Stomach smooth muscle (tissue), 2 donors: ENCODE measurements around the gene DPY19L2.
A peak's percentile ranks its signal among the peaks of the same experiment; 100 is the strongest.
"Not testable (repeated sequence)": the region's sequence is repeated elsewhere in the genome, so short reads cannot be mapped to it uniquely, and the experiment has no call there.

Experiments
- H3K27ac ChIP-seq: one replicate; pipeline ENCODE4 v1.7.0; 2013; ENCODE audit warnings: mild to moderate bottlenecking, low read length, inconsistent platforms
- H3K27me3 ChIP-seq, 2 donors: one replicate each; pipeline ENCODE4 v1.7.0; 2013; ENCODE audit warnings: low read length in 2 of 2; ENCODE audit not compliant: insufficient read depth in 2 of 2, control insufficient read depth in 1 of 2
- H3K36me3 ChIP-seq, 2 donors: one replicate each; pipeline ENCODE4 v1.7.0; 2013; ENCODE audit warnings: low read length in 2 of 2; ENCODE audit not compliant: control insufficient read depth in 2 of 2, insufficient read depth in 2 of 2
- H3K4me1 ChIP-seq: one replicate; pipeline ENCODE4 v1.7.0; 2013; ENCODE audit warnings: low read length; ENCODE audit not compliant: control insufficient read depth, insufficient read depth
- H3K4me3 ChIP-seq, 2 donors: one replicate each; pipeline ENCODE4 v1.7.0; 2013; ENCODE audit warnings: low read length in 2 of 2
- H3K9ac ChIP-seq, 2 donors: one replicate each; pipeline ENCODE4 v1.7.0; 2013; ENCODE audit warnings: low read length in 2 of 2, mild to moderate bottlenecking in 1 of 2
- H3K9me3 ChIP-seq, 2 donors: one replicate each; pipeline ENCODE4 v1.7.0; 2013; ENCODE audit warnings: low read length in 2 of 2; ENCODE audit not compliant: control insufficient read depth in 2 of 2
- donor health status: healthy.
- donor health status: Pancreatic carcinoma.

DPY19L2 gene

DNA sequence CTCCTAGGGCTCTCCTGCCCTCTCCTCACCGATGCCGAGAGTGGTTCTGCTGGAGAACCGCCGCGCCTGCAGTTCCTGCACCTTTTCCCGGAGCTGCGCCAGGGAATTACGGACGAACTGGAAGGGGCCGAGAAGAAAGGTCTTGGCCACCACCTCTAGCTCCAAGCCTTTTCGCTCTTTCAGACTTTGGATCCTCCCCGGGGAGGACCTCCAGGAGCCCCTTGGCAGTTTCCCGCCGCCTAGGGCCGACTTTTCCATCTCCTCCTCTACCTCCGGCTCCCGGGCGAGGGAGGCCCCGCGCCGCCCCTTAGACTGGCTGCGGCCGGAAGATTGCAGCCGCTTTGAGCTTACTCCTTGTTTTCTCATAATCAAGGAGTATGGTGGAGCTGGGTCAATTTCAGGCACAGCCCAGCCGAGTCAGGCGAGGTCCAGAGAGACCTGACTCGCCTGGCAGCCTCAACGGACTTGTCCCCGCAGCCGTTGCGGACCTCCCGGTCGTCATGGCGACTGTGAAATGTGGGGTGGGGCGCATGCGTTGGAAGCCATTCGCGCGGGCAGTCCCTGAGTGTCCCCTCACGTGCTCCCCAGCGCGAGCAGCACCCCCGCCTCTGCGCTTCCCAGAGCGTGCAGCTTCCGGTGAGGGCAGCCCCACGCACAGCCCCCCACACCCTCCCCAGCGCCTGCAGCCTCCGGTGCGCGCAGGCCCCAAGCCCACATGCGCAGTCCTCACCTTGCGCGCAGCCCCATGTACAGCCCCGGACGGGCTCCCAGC lies at the start of gene DPY19L2:
DPY19L2 (minus strand) TSS at position 466 of the 772 bp plus-strand sequence; CDS start at position 366, 100 bp downstream.
- no peaks in the 10 kb centered on the region for H3K27me3 ChIP-seq
- H3K36me3 ChIP-seq = no peaks in the 10 kb centered on the region
- no peaks in the 10 kb centered on the region for H3K9me3 ChIP-seq
- peak within 1 kb of the TSS; percentile 84 for H3K27ac ChIP-seq
- H3K9ac ChIP-seq = peak within 1 kb of the TSS; percentile 72 to 75
- H3K4me3 ChIP-seq = peak within 1 kb of the TSS; percentile 80 to 88
- no peaks in the 10 kb centered on the region for H3K4me1 ChIP-seq

DNA sequence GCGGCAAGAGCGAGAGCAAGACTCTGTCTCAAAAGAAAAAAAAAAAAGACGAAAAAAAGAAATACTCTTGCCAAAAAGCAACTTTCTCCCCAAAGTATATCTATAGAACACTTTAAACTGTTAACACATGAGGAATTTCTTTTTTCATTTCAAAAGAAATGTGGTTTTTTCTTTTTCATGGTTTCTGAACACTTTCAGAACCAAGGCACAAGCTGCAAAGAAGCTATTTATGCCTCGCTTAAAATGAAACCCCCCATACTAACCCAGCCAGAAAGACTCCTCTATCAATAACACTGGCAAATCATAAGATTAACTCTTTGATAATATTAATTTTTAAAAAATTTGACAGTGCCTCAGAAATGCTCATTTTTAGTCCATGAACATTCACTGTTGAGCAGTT lies 48.6 kb upstream of the DPY19L2 start:
- H3K36me3 ChIP-seq, H3K4me1 ChIP-seq, H3K9ac ChIP-seq, H3K4me3 ChIP-seq, H3K27ac ChIP-seq, H3K27me3 ChIP-seq, H3K9me3 ChIP-seq: not testable (repeated sequence)

GRCh38 chr12:63715107-63715625 lies 46.9 kb upstream of the DPY19L2 start:
- not testable (repeated sequence) for H3K9ac ChIP-seq, H3K9me3 ChIP-seq, H3K36me3 ChIP-seq, H3K4me3 ChIP-seq, H3K4me1 ChIP-seq, H3K27ac ChIP-seq, H3K27me3 ChIP-seq

DNA sequence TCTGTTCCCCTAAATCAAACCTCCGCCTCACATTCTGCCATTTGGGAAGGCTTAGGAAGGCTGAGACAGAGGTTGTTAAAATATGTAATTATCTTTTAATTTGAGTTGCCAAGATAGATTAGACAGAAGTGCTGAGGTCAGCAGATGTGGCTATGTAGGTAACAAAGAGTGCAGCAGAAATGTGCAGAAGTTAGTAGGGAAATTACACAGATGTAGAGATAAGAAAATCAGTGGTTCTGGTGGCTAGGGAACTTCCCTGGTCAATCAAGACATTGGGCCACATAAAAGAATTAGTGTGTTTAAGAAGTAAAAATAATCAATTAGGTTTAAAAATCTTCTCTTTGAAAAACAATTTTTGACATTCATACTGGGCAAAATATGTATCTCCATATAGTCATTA lies 46.1 kb upstream of the DPY19L2 start:
- H3K9me3 ChIP-seq, H3K9ac ChIP-seq, H3K27me3 ChIP-seq, H3K36me3 ChIP-seq, H3K27ac ChIP-seq, H3K4me1 ChIP-seq, H3K4me3 ChIP-seq: not testable (repeated sequence)

DNA sequence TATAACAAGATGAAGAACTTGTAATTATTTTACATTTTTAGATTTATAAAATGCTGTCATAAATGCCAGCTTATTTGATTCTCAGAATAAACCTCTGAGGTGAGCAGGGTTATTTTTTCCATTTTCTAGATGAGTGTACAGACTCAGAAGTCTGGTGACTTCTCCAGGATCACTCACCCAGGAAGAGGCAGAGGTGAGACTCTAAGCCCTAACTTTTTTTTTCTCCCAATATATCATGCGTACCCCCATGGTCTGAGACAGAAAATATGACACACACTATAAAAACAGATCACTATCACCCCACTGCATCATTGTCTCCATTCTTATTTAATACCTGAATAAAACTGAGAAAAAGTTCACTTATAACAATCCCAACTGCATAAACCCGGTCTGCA lies 45.4 kb upstream of the DPY19L2 start:
- not testable (repeated sequence) for H3K36me3 ChIP-seq, H3K4me3 ChIP-seq, H3K4me1 ChIP-seq, H3K9ac ChIP-seq, H3K27ac ChIP-seq, H3K27me3 ChIP-seq, H3K9me3 ChIP-seq

DNA sequence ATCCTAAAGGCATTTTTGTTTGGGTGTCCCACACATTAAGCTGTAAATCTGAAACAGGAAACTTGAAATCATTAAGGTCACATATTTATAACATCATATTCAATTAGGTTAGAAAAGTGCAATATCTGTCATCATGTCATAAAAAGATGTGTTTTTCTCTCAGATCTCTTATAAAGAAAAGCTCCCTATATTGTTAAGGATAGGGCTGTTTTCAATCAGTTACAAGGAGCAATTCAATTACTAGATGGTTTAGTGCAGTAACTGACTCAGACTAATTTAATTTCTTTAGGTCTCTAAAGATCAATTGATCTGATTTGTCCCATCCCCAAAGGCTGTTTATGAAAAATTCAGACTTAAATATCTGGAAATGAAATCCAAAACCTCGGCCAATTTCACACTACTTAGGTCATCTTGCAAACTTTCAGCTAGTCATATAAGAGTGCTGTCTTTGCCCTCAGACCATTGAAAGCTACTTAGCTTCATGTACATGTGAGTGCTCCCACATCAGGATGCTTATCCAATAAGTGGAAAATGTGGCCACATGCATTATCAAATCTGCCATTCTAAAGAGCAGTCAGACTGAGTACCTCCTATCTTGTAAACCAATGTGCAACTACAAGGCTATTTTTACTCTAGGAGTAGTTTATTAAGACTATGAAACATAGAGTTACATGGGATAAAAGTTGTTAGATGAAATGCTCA lies 44.8 kb upstream of the DPY19L2 start:
- H3K27me3 ChIP-seq, H3K4me1 ChIP-seq, H3K9ac ChIP-seq, H3K4me3 ChIP-seq, H3K36me3 ChIP-seq, H3K9me3 ChIP-seq, H3K27ac ChIP-seq: not testable (repeated sequence)

GRCh38 chr12:63712376-63712974 lies 44.2 kb upstream of the DPY19L2 start:
- H3K36me3 ChIP-seq, H3K4me3 ChIP-seq, H3K9me3 ChIP-seq, H3K9ac ChIP-seq, H3K27ac ChIP-seq, H3K4me1 ChIP-seq, H3K27me3 ChIP-seq: not testable (repeated sequence)

- not testable (repeated sequence) for H3K27ac ChIP-seq, H3K4me1 ChIP-seq, H3K9ac ChIP-seq, H3K9me3 ChIP-seq, H3K36me3 ChIP-seq, H3K27me3 ChIP-seq, H3K4me3 ChIP-seq
These were observed 43.0 kb upstream of the DPY19L2 start for GRCh38 chr12:63711339-63711738.

- H3K36me3 ChIP-seq = no peaks in the 10 kb centered on the region
- no peaks in the 10 kb centered on the region for H3K9me3 ChIP-seq
- no peak overlapping the region for H3K9ac ChIP-seq
- H3K27ac ChIP-seq = no peak overlapping the region
- no peaks in the 10 kb centered on the region for H3K4me1 ChIP-seq
- H3K4me3 ChIP-seq = no peak overlapping the region
- no peaks in the 10 kb centered on the region for H3K27me3 ChIP-seq
These were observed 38.0 kb upstream of the DPY19L2 start for GRCh38 chr12:63706336-63706735.

DNA sequence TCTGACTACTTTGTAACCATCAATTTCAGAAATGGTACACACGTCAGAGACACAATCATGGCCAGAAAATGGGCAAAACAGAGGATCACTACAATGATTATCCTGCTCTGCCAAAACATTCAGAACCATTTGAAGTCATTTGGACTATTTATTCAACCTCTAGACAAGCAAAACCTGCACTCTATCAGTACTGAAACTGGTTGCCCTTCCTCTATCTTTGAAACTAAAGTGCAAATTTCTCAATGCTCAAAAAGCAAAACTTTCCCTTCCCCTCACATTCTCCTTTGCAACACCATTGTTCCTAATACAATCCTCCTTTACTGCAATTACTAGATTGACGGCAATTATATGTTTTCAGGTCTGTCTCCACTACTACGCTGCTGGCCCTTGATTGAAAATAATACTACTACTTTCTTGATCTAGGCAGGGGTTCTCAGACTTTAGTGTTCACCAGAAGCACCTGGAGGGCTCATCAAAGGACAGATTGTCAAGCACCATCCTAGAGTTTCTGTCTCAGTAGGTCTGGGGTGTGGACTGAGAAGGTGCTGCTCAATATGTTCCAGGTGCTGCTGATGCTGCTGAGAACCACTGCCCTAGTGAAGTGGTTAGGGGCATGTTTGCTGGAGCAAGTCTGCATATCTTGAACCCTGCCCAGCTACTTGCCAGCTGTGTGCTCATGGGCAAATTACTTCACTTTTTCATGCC lies 31.5 kb upstream of the DPY19L2 start:
- not testable (repeated sequence) for H3K9ac ChIP-seq, H3K27me3 ChIP-seq, H3K4me1 ChIP-seq, H3K4me3 ChIP-seq, H3K9me3 ChIP-seq, H3K36me3 ChIP-seq, H3K27ac ChIP-seq
